ENCODE measurements around the gene TMEM80.

Gene TMEM80

GRCh38 chr11:703506-703905 is 7.9 kb downstream of the TMEM80 start:
- Mint-ChIP-seq H3K27me3 (peaks cover 25% of the 10 kb centered on the region), H3K27ac (peak overlapping the region in 1 of 2 donors; percentile 7), H3K9me3 (no peaks in the 10 kb centered on the region), H3K4me3 (no peak overlapping the region), H3K4me1 (peaks cover 32% of the 10 kb centered on the region)
- ATAC-seq (no peak), DNase-seq (no peak)

- Mint-ChIP-seq H3K4me1 (peaks cover 26% of the 10 kb centered on the region), H3K4me3 (no peak overlapping the region), H3K27ac (no peak overlapping the region), H3K9me3 (no peaks in the 10 kb centered on the region), H3K27me3 (peaks cover 25% of the 10 kb centered on the region)
- ATAC-seq (no peak), DNase-seq (no peak)
These were observed 8.6 kb downstream of the TMEM80 start for GRCh38 chr11:704228-704674.

- Mint-ChIP-seq H3K27me3 (peaks cover 31% of the 10 kb centered on the region), H3K4me3 (peak overlapping the region in 1 of 2 donors; percentile 58), H3K4me1 (peaks cover 26% of the 10 kb centered on the region), H3K9me3 (no peaks in the 10 kb centered on the region), H3K27ac (no peak overlapping the region)
- DNase-seq (no peak), ATAC-seq (peak; percentile 13)
These were observed 9.4 kb downstream of the TMEM80 start for GRCh38 chr11:704781-705645.

GRCh38 chr11:705646-706438 is 10.2 kb downstream of the TMEM80 start, which contains the start of gene EPS8L2:
Gene EPS8L2, plus strand, starts transcription at chr11:706231. Its CDS starts 3,177 bp downstream, at chr11:709408.
- Mint-ChIP-seq H3K9me3 (no peaks in the 10 kb centered on the region), H3K27ac (no peak within 1 kb of the TSS), H3K27me3 (peaks cover 39% of the 10 kb centered on the region), H3K4me3 (peak within 1 kb of the TSS; percentile 42 to 71), H3K4me1 (peaks cover 33% of the 10 kb centered on the region)
- DNase-seq: no peak
- peak; percentile 52 for ATAC-seq

- DNase-seq (no peak), ATAC-seq (peak; percentile 6)
- peaks cover 40% of the 10 kb centered on the region for H3K4me1 Mint-ChIP-seq
- no peaks in the 10 kb centered on the region for H3K9me3 Mint-ChIP-seq
- peaks cover 46% of the 10 kb centered on the region for H3K27me3 Mint-ChIP-seq
- H3K27ac Mint-ChIP-seq: no peak overlapping the region
- peak overlapping the region in 1 of 2 donors; percentile 18 for H3K4me3 Mint-ChIP-seq
These were observed 10.9 kb downstream of the TMEM80 start for GRCh38 chr11:706439-706956.

- no peaks in the 10 kb centered on the region for H3K9me3 Mint-ChIP-seq
- peaks cover 50% of the 10 kb centered on the region for H3K27me3 Mint-ChIP-seq
- H3K4me3 Mint-ChIP-seq: peak overlapping the region; percentile 42 to 71
- ATAC-seq: peak; percentile 20
- no peak for DNase-seq
- H3K27ac Mint-ChIP-seq: peak overlapping the region in 1 of 2 donors; percentile 27
- peaks cover 40% of the 10 kb centered on the region for H3K4me1 Mint-ChIP-seq
These were observed 11.6 kb downstream of the TMEM80 start for GRCh38 chr11:706957-707816.

GRCh38 chr11:707817-708420 is 12.3 kb downstream of the TMEM80 start:
- ATAC-seq (no peak), DNase-seq (no peak)
- Mint-ChIP-seq H3K4me3 (no peak overlapping the region), H3K9me3 (no peaks in the 10 kb centered on the region), H3K27me3 (peaks cover 50% of the 10 kb centered on the region), H3K27ac (peak overlapping the region in 1 of 2 donors; percentile 27), H3K4me1 (peaks cover 35% of the 10 kb centered on the region)

GRCh38 chr11:708511-708910 is 12.9 kb downstream of the TMEM80 start:
- Mint-ChIP-seq H3K4me1 (peaks cover 33% of the 10 kb centered on the region), H3K27me3 (peaks cover 51% of the 10 kb centered on the region), H3K27ac (no peak overlapping the region), H3K4me3 (no peak overlapping the region), H3K9me3 (no peaks in the 10 kb centered on the region)
- DNase-seq (no peak), ATAC-seq (no peak)

- Mint-ChIP-seq H3K27me3 (peaks cover 60% of the 10 kb centered on the region), H3K4me1 (peaks cover 33% of the 10 kb centered on the region), H3K9me3 (peaks cover 0 to under 1% of the 10 kb centered on the region in 2 donors), H3K4me3 (no peak overlapping the region), H3K27ac (no peak overlapping the region)
- ATAC-seq: no peak
- DNase-seq: no peak
These were observed 13.7 kb downstream of the TMEM80 start for GRCh38 chr11:709109-709997.

GRCh38 chr11:714436-714835 is 18.8 kb downstream of the TMEM80 start:
- H3K4me3 Mint-ChIP-seq: no peak overlapping the region
- H3K27me3 Mint-ChIP-seq: peaks cover 48% of the 10 kb centered on the region
- ATAC-seq (no peak), DNase-seq (no peak)
- no peak overlapping the region for H3K27ac Mint-ChIP-seq
- peaks cover 4 to 12% of the 10 kb centered on the region in 2 donors for H3K9me3 Mint-ChIP-seq
- peaks cover 14% of the 10 kb centered on the region for H3K4me1 Mint-ChIP-seq

GRCh38 chr11:719214-720016 is 23.8 kb downstream of the TMEM80 start:
- Mint-ChIP-seq H3K27me3 (peaks cover 56% of the 10 kb centered on the region), H3K4me1 (peaks cover 33% of the 10 kb centered on the region), H3K4me3 (peak overlapping the region; percentile 22 to 75), H3K9me3 (peaks cover 4 to 11% of the 10 kb centered on the region in 2 donors), H3K27ac (no peak overlapping the region)
- DNase-seq (no peak), ATAC-seq (no peak)

- H3K27ac Mint-ChIP-seq: no peak overlapping the region
- ATAC-seq (no peak), DNase-seq (no peak)
- H3K9me3 Mint-ChIP-seq: peaks cover 0 to 4% of the 10 kb centered on the region in 2 donors
- peaks cover 57% of the 10 kb centered on the region for H3K27me3 Mint-ChIP-seq
- peaks cover 41% of the 10 kb centered on the region for H3K4me1 Mint-ChIP-seq
- H3K4me3 Mint-ChIP-seq: peak overlapping the region; percentile 29 to 75
These were observed 24.5 kb downstream of the TMEM80 start for GRCh38 chr11:720017-720641.

Data from stimulated activated naive CD8-positive, alpha-beta T cell treated with anti-CD3 and anti-CD28 coated beads, Interleukin-15, amount 100 ng/mL, for 72 hours (primary cell).